HG03039 (cell line): ENCODE data around the gene MRC2.
"Not testable (repeated sequence)": the region's sequence is repeated elsewhere in the genome, so short reads cannot be mapped to it uniquely, and the experiment has no call there.

Source experiments
- ATAC-seq: cut with Tn5 transposase; IDR thresholded peaks from one replicate; pipeline ENCODE4 v1.9.1; 2021; ENCODE audit warnings: mild to moderate bottlenecking, moderate library complexity; ENCODE audit not compliant: unreplicated experiment

Gene MRC2

GRCh38 chr17:62676231-62676943 is 48.9 kb downstream of the MRC2 start:
- ATAC-seq = no peak

GRCh38 chr17:62676952-62677596 is 49.6 kb downstream of the MRC2 start:
- no peak for ATAC-seq

- ATAC-seq = no peak
Measured at GRCh38 chr17:62678214-62678919, 50.9 kb downstream of the MRC2 start.

GRCh38 chr17:62679866-62680377 is 52.5 kb downstream of the MRC2 start:
- ATAC-seq = no peak

- ATAC-seq = no peak
Measured at GRCh38 chr17:62680541-62681052, 53.1 kb downstream of the MRC2 start.

- ATAC-seq = no peak
Measured at GRCh38 chr17:62681061-62681938, 53.8 kb downstream of the MRC2 start.

GRCh38 chr17:62681939-62682381 is 54.5 kb downstream of the MRC2 start:
- no peak for ATAC-seq

GRCh38 chr17:62684179-62684578 is 56.7 kb downstream of the MRC2 start:
- no peak for ATAC-seq

- no peak for ATAC-seq
Measured at GRCh38 chr17:62687997-62688396, 60.5 kb downstream of the MRC2 start.

- no peak for ATAC-seq
Measured at GRCh38 chr17:62688398-62689160, 61.1 kb downstream of the MRC2 start.

GRCh38 chr17:62689441-62690167 is 62.1 kb downstream of the MRC2 start:
- ATAC-seq = no peak

- ATAC-seq = no peak
Measured at GRCh38 chr17:62690168-62690897, 62.9 kb downstream of the MRC2 start.

GRCh38 chr17:62691589-62691915 is 64.1 kb downstream of the MRC2 start:
- not testable (repeated sequence) for ATAC-seq

GRCh38 chr17:62692159-62692651 is 64.7 kb downstream of the MRC2 start:
- ATAC-seq = no peak

GRCh38 chr17:62692721-62693431 is 65.4 kb downstream of the MRC2 start:
- ATAC-seq = no peak

- ATAC-seq = no peak
Measured at GRCh38 chr17:62693616-62694409, 66.3 kb downstream of the MRC2 start.
